Omental fat pad (tissue), 4 donors: ENCODE data around the gene IGSF11. TPM values are rescaled to one million over a fixed set of nuclear protein-coding genes. Genes with fewer than 3 reads are reported as not detected.

Source experiments
- ATAC-seq: fragments of 150-250 bp; one replicate; pipeline ENCODE4 v1.9.1; 2016; ENCODE audit warnings: mild to moderate bottlenecking, moderate library complexity; ENCODE audit not compliant: low FRiP score
- DNase-seq: peaks from one replicate; pipeline ENCODE4 v3.0.0-alpha.2; 2019; ENCODE audit warnings: low spot score
- total RNA-seq, 4 donors: library from RNA; depleted of rRNA; stranded (reverse); fragments of >200 nt; gene quantifications; one replicate each; pipeline ENCODE4 v1.1.0, GENCODE V29; 2016
- TF ChIP-seq, protein P1 (sequence below), 3 donors: fragments of 450-650 bp; IDR thresholded peaks; one replicate each; pipeline ENCODE4 v1.5.1; 2016 to 2017; ENCODE audit warnings: antibody characterized with exemption in 3 of 3, mild to moderate bottlenecking in 3 of 3, moderate library complexity in 2 of 3

The IGSF11 gene
- total RNA-seq, 4 donors from 2014 or later: 0.60 to 1.0 TPM; not detected in 2

DNA sequence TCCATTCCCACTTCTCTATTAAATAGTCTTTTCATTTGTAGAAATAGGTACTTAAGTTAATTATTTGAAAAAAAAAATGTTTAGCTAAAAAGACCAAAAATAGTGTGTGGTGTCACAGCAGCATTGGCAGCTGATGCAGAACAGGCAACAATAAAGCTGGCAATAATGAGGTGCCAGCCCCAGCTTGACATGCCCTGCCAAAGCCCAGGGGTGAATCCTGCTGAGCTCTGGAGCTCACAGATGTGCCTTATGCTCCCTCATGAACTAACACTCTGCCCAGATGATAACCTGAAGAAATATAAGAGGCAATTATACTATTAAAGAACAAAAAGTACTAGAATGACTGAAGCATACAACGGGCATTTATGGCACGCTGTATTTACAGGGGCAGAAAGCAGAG, 63.8 kb downstream of the IGSF11 start:
- TF ChIP-seq, protein P1, sequence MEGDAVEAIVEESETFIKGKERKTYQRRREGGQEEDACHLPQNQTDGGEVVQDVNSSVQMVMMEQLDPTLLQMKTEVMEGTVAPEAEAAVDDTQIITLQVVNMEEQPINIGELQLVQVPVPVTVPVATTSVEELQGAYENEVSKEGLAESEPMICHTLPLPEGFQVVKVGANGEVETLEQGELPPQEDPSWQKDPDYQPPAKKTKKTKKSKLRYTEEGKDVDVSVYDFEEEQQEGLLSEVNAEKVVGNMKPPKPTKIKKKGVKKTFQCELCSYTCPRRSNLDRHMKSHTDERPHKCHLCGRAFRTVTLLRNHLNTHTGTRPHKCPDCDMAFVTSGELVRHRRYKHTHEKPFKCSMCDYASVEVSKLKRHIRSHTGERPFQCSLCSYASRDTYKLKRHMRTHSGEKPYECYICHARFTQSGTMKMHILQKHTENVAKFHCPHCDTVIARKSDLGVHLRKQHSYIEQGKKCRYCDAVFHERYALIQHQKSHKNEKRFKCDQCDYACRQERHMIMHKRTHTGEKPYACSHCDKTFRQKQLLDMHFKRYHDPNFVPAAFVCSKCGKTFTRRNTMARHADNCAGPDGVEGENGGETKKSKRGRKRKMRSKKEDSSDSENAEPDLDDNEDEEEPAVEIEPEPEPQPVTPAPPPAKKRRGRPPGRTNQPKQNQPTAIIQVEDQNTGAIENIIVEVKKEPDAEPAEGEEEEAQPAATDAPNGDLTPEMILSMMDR (IDR thresholded peaks at IDR 0.05): no peak
- DNase-seq: no peak
- no peak for ATAC-seq

DNA sequence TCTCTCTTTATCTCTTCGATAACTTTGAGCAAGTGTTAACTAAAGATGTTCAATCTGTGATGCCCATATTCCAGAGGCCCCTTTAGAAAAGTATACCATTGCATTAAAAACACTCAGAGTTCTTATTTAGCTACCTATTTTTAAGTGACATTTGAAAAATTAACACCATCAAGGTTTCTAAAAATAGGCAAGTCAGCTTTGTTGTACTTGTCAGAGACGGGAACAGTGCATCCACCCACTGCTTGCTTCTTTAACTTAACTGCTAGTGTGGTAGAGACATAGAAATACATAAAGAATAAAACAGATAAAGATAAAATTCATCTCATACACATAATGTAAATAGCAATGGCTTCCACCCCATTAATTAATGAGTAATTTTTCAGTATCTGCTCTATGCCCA, 66.0 kb downstream of the IGSF11 start:
- DNase-seq (no peak), ATAC-seq (no peak)
- TF ChIP-seq, protein P1 (IDR thresholded peaks at IDR 0.05): no peak

DNA sequence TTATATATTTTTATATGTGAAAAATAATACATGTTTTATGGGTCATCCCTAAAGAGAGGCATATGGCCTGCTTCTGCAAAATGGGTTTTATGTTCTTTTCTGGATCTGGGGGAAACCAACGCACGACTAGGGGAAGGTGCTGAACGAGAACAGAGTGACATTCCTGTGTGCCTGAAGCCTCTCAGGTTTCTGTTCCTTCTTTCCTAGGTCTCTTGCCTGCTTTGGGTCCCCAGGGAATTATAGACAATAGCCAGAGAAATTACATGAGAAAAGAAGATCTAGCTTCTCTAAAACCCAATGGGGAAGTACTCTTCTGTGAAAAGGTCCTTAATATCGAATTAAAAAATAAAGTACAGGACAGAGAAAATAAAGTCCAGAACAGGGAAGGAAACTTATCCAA, 66.5 kb downstream of the IGSF11 start:
- ATAC-seq (no peak), DNase-seq (no peak)
- TF ChIP-seq, protein P1 (IDR thresholded peaks at IDR 0.05): no peak

DNA sequence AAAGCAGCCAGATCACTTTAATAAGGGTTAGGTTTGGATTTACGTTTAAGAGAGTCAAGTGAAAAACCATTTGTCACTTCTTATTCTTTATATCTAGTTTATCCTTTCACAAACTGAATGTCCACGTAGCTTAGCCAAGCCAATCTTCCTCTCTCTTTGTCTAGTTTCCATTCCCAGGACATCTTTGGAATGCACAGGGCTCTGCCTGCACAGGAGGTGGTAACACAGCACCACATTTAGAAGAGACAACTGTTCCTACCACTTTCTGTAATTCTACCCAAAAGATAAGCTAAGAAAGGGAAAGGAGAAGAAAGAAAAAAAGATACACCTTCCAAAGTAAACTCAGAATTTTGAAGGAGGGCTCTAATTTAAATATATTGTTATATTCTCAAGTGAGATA, 67.9 kb downstream of the IGSF11 start:
- ATAC-seq: no peak
- TF ChIP-seq, protein P1 (IDR thresholded peaks at IDR 0.05): no peak
- DNase-seq: no peak

DNA sequence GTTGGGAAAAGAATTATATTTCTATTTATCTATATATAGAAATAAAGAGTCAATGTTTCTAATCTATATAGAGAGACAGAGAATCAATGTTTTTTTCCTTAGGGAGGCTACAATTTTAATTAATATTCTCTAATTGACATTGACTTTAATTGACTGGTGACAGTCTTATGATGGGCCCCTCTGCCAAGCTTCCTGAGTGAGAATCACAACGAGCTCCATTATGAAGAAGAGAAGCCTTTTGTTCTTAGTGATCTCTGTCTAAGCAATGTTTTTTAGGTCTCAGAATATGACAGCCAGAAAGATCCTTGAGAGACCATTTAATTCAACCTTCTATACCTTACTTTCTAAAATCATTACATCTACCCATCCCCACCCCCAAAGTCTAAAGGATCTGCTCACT, 70.9 kb downstream of the IGSF11 start:
- ATAC-seq (no peak), DNase-seq (no peak)
- TF ChIP-seq, protein P1 (IDR thresholded peaks at IDR 0.05): no peak

DNA sequence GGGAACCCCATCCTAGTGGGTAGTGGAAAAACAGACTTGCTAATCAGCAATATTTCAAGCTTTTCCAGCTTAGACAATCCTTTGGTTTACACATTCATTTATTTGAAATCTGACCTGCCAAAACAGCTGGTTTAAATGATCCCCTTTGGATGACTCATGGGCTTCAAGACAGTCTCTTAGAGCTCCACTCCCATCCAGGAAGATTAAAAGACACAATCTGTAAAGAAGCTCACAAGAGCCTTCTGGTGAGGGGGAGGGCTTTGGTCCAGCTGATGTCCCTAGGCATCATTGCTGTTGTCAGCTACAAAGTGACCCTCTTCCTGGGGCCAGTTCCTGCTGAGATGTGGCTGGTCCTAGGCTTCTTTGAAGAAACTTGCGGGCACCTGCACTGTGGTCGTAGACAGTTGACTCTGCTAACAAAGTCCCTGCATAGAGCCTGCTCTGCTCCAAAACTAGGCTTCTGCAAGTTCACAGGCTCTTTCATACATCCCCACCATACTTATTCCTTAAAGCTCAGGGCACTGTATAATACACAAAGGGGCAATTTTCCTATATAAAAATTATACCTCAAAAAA, 73.7 kb downstream of the IGSF11 start:
- ATAC-seq: no peak
- DNase-seq: no peak
- TF ChIP-seq, protein P1 (IDR thresholded peaks at IDR 0.05): no peak

DNA sequence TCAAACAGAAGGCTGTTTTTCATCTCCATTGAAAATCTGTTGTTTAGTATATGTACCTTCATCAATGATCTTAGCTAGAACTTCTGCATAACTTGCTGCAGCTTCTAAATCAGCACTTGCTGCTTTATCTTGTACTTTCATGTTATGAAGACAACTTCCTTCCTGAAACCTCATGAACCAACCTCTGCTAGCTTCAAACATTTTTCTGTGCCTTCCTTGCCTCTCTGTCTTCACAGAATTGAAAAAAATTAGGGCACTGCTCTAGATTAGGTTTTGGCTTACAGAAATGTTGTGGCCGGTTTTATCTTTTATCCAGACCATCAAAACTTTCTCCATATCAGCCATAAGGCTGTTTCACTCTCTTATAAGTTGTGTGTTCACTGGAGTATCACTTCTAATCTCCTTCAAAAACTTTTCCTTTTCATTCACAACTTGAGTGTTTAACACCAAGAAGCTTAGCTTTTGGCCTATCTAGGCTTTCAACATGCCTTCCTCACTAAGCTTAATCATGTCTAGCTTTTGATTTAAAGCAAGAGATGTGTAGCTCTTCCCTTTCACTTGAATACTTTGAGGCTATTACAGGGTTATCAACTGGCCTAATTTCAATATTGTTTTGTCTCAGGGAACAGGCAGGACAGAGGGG, 78.6 kb downstream of the IGSF11 start:
- ATAC-seq (no peak), DNase-seq (no peak)
- TF ChIP-seq, protein P1 (IDR thresholded peaks at IDR 0.05): no peak
